Putamen (tissue), 1 donor: ENCODE measurements around the gene PDZRN3.
A peak's percentile ranks its signal among the peaks of the same experiment; 100 is the strongest.

Experiments
- DNase-seq: peaks from one replicate; pipeline ENCODE4 v3.0.0-alpha.2; 2016; ENCODE audit warnings: low spot score

Gene PDZRN3

GRCh38 chr3:73384091-73384906, 240.4 kb downstream of the PDZRN3 start:
- no peak for DNase-seq

GRCh38 chr3:73383470-73384049, 241.2 kb downstream of the PDZRN3 start:
- no peak for DNase-seq

- DNase-seq: no peak
Observed at GRCh38 chr3:73381551-73381950, 243.2 kb downstream of the PDZRN3 start.

- no peak for DNase-seq
Observed at GRCh38 chr3:73380735-73381532, 243.8 kb downstream of the PDZRN3 start.

- DNase-seq: no peak
Observed at GRCh38 chr3:73379465-73379864, 245.3 kb downstream of the PDZRN3 start.

GRCh38 chr3:73378207-73378606, 246.5 kb downstream of the PDZRN3 start:
- DNase-seq: no peak

- peak; percentile 71 for DNase-seq
Observed at GRCh38 chr3:73365756-73366397, 258.9 kb downstream of the PDZRN3 start.

- DNase-seq: no peak
Observed at GRCh38 chr3:73364517-73364916, 260.2 kb downstream of the PDZRN3 start.

- DNase-seq: no peak
Observed at GRCh38 chr3:73363093-73363492, 261.6 kb downstream of the PDZRN3 start.

GRCh38 chr3:73361591-73361990, 263.1 kb downstream of the PDZRN3 start:
- DNase-seq: no peak

- no peak for DNase-seq
Observed at GRCh38 chr3:73353649-73354217, 271.0 kb downstream of the PDZRN3 start.

GRCh38 chr3:73352841-73353645, 271.7 kb downstream of the PDZRN3 start:
- DNase-seq: no peak

GRCh38 chr3:73351423-73352071, 273.2 kb downstream of the PDZRN3 start:
- DNase-seq: no peak

GRCh38 chr3:73350996-73351395, 273.7 kb downstream of the PDZRN3 start:
- DNase-seq: no peak

- DNase-seq: no peak
Observed at GRCh38 chr3:73349657-73350056, 275.1 kb downstream of the PDZRN3 start.

GRCh38 chr3:73342077-73342476, 282.7 kb downstream of the PDZRN3 start:
- no peak for DNase-seq

GRCh38 chr3:73341272-73341935, 283.3 kb downstream of the PDZRN3 start:
- DNase-seq: no peak

- DNase-seq: no peak
Observed at GRCh38 chr3:73332558-73332957, 292.2 kb downstream of the PDZRN3 start.
